Pulmonary artery endothelial cell (primary cell): Measurements from ENCODE around the gene PRM1. TPM values are rescaled to one million over a fixed set of nuclear protein-coding genes. Genes with fewer than 3 reads are reported as not detected.
"Not testable (repeated sequence)": the region's sequence is repeated elsewhere in the genome, so short reads cannot be mapped to it uniquely, and the experiment has no call there.

Experiments
- DNase-seq: peaks from one replicate; pipeline ENCODE4 v3.0.0-alpha.2; 2011; ENCODE audit warnings: low read depth, low spot score
- total RNA-seq: library from RNA; depleted of rRNA; stranded (reverse); fragments of >200 nt; gene quantifications from 2 replicates; pipeline ENCODE4 v1.2.3, GENCODE V29; 2014

The PRM1 gene
- total RNA-seq, 1 donor from 2014 or later = not detected

DNA sequence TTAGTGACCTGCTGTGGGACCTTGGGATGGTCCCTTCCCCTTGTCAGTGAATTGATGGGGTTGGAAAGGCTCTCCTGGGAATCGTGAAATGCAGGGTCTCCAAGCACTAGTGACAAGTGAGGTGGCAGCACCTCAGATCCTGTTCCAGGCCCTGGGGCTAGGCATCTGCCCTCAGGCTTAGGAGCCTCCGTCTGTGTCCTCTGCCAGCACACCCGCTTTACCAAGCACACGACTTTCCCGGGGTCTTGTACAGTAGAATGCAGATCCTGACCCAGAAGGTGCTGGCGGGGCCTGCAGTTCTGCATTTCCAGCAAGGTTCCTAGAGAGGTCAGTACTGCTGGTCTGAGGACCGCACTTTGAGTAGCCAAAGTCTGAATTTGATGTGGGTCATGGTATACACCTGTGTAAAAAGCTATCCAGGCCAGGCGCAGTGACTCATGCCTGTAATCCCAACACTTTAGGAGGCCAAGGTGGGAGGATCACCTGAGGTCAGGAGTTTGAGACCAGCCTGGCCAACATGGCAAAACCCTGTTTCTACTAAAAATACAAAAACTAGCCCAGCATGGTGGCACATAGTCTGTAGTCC is 33.3 kb upstream of the PRM1 start:
- no peak for DNase-seq

DNA sequence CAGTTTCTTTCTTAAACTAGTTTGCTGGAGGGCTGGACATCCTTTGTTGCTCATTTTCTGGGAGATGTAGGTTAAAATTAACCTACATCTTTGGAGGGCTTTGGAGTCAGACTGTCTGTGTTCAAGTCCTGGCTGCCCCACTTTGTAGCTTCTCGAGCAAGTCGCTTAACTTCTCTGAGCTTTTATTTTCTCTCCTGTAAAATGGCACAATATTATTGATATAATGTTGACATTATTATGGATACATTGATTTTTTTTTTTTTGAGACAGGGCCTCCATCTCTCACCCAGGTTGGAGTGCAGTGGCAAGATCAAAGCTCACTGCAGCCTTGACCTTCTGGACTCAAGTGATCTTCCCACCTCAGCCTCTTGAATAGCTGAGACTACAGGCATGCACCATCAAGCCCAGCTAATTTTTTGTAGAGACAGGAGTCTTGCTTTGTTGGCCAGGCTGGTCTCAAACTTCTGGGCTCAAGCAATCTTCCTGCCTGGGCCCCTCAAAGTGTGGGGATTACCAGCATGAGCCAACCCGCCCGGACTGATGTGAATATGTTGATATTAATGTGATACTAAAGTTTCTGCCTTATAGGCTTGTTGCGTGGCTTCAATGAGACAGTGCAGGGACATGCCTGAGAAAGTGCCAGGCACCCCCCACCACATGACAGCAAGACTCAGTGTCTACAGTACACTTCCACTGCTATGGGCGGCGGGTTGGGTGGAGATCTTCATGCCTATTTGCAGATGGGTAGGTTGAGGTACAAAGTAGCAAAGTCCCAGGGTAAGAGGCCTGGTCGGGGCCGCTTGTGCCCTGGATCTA is 32.6 kb upstream of the PRM1 start:
- no peak for DNase-seq

DNA sequence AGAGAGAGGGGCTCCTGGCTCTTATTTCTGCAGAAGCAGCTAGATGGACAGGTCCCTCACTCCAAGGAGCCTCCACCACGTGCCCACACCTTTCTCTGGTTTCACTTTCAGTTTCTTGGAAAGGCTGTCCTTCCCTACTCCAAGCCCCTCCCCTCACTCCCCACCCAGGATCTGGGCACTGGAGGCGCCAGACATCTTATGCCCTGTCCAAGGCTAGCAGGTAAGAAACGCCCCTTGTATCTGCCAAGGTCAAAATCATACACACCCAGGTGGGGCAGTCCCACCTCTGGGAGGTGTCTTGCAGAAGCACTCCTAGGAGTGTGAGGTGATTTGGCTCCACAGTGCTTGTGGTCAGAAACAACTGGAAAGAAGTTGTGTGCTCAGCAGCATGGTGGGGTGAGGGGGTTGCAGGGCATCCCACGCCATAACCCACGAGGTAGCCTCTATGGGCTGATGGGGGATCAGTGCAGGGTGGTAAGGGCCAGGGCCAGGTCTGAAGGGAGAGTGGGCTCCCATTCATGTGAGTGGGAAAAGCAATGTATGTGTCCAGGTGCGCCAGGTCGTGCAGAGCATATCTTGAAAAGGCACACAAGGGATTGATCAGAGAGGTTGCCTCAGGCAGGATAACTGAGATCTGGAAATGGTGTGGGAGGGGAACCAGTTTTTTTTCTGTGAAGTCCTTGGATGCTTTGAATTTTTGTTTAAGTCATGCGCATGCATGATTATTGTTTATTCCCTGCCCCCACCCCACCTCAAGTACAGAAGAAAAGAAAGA is 31.8 kb upstream of the PRM1 start:
- no peak for DNase-seq

DNA sequence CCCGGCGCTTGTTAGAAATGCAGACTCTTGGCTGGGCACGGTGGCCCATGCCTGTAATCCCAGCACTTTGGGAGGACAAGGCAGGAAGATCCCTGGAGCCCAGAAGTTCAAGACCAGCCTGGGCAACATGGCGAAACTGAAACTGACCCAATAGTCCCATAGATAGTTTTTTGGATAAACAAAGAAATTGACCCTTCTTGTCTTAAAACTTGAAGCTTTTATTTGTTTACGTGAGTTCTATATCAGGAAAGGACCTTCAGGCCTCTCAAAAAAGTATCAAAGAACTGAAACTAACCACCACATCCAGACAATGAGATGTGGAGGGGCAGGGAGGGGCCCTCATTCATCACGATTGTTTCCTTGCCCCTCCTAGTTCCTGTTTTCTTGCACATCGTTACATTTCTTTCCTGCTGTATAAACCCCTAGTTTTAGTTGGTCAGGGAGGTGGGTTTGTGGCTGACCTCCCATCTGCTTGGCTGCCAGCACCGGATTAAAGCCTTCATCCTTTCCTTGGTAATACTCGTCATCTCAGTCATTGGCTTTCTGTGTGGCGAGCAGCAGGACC is 29.9 kb upstream of the PRM1 start:
- no peak for DNase-seq

DNA sequence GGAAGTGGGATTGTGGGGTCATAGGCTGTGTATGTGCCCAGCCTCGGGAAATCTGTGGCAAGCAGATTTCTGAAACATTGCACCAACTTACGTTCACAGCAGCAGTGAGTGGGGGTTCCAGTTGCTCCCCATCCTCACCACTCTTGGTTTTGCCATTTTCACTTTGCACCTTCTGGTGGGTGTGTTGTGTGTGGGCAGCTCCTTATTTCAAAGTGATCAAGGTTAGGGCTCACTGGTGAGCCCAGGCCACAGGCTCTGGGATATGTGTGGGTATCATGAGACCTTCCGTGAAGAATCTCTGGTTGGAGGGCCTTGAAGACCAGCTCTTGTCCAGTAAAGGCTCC is 29.5 kb upstream of the PRM1 start:
- DNase-seq = no peak

DNA sequence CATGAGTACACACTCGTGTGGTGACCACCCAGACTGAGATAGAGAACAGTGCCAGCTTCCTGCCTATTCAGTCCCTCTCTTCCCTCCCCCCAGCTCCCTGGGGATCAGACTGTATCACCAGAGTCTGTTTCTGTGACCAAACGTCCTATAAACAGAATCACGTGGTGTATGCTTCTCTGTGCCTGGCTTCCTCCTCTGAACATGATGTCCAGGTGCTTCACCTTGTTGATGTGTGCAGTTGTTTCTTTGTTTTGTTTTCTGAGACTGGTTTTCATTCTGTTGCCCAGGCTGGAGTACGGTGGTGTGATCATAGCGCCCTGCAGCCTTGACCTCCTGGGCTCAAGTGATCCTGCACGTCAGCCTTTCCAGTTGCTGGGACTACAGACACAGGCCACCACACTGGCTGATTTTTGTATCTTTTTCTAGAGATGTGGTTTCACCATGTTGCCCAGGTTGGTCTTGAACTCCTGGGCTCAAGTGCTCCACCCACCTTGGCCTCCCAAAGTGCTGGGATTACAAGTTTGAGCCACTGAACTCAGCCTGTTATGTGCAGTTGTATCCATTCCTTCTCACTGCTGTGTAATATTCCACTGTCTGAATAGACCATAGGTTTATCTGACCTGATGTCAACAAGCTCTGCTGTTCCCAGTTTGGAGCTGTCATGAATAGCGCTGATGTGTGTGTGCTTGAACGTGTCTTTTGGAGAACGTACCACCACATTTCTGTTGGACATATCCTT is 28.9 kb upstream of the PRM1 start:
- no peak for DNase-seq

DNA sequence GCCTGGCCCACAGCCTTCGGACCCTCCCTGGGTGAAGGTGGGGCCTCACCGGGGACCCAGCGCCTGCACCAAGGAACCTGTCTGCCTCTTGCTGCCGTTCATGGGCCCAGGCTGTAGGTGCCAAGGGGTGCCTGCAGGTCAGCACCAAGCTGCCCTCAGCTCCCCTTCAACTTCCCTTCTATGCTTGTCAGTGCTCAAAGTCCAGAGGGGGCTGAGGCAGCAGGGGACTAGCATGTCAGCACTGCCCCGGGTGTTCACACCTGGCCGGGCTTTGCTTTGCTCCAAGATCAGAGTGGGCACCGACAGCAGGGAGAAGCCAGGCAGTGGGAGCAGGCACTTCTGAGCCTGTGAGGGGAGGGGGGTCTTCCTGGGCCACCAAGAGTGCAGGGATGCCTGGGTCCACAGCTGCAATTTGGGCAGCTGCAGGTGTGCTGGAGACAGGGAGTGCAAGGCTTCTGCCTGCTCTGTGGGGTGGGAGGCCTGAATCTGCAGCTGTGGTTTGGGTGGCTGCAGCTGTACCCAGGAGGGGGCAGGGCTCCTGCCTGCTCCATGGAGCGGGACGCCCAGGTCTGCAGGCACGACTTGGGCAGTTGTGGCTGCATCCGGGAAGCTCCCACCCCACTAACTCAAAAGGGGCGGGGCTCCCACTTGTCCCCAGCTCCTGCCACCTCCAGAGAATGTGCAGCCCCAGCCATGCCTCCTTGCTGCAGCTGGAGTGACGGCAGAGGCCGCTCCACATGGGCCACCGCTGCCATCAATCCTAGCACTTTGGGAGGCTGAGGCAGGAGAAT is 27.6 kb upstream of the PRM1 start:
- no peak for DNase-seq

DNA sequence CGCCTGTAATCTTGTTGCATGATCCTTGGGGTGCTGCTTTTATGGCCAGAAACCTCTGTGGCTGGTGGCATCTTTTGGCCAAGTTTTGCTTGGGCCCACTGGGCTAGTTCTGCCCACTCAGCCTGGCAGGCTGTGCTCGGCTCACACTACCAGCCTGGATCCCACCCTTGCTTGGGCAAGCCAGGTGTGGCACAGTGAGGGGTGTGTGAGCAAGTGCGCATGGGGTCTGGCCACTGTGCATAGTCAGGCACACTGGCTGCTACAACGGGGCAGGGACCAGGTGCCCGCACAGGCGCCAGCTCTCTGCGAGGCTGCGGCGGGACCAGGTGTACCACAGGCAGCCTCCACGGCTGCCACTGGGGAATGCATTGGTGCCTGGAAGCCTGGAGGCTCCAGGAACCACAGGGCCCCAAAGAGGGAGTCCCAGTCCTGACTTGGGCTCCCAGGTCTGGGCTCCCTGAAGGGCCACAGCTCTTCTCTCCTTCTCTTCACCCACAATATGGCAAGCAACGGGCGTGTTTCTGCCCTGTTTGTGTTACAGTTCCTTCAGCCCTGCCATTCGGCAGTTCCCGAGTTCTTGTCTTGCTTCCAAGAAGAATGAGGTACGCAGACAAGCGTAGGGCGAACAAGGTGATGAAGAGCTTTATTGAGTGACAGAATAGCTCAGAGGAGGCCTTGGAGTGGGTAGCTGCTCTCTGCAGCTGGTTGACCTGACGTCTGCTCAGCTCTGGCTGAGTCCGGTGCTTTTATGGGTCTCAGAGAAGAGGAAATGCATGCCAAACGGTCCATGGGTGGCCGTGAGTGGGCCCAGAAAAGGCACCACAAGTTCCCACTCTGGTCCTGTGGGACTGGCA is 26.7 kb upstream of the PRM1 start:
- DNase-seq = no peak

DNA sequence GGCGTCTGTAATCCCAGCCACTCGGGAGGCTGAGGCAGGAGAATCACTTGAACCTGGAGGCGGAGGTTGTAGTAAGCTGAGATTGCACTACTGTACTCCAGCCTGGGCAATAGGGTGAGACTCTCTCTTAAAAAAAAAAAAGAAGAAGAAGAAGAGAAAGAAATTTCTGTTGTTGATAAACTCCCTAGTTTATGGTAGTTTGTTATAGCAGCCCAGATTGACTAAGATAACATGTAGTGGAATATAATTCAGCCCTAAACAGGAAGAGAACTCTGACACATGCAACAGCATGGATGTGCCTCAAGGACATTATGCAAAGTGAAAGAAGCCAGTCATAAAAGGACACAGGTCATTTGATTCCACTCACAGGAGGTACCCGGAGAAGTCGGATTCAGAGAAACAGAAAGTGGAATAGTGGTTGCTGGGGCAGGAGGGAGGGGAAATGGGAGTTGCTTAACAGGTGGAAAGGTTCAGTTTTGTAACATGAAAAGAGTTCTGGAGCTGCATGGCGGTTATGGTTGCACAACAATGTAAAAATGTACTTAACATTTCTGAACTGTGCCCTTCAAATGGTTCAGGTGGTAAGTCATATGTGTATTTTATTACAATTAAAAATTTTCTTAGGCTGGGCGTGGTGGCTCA is 26.0 kb upstream of the PRM1 start:
- DNase-seq = no peak

DNA sequence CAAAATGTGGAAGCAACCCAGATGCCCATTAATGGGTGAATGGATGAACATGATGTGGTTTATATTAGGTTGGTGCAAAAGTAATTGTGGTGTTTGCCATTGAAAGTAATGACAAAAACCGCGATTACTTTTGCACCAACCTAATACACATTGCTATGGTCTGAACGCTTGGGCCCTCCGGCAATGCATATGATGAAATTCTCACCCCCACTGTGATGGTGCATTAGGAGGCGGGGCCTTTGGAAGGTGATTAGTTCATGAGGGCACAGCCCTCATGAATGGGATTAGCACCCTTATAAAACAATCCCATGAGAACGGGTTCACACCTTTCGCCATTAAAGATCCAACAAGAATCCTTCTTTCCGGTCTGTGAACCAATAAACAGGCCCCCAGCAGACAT is 25.3 kb upstream of the PRM1 start:
- DNase-seq = no peak

DNA sequence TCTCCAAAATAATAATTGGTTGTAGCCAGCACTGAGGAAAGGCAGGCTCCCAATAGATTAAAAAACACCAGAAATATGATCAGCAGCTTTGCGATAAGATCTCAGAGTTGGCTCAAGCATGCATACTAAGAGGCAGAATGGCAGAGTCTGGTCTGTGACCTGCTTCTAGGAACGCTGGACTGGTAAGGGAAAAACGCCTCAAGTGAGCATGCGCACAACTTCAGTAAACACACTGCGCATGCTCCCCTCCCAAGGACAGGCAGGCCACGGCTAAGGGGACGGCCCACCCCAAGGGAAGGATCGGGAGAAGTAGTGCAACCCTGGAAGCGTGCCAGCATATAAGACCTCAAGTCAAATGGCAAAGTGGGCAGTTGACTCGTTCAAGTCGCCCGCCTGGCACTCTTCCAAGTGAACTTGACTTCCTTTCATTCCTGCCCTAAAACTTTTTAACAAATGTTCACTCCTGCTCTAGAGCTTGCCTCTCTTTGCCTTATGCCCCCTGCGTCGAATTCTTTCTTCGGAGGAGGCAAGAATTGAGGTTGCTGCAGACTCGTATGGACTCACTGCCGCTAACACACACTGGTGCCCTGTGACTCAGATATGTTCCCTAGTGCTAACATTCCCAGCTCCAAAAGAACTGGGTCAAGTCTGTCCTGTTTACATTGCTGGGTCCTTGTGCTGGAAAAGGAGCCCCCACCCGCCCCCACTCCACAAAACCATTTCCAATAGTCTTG is 22.4 kb upstream of the PRM1 start:
- no peak for DNase-seq

DNA sequence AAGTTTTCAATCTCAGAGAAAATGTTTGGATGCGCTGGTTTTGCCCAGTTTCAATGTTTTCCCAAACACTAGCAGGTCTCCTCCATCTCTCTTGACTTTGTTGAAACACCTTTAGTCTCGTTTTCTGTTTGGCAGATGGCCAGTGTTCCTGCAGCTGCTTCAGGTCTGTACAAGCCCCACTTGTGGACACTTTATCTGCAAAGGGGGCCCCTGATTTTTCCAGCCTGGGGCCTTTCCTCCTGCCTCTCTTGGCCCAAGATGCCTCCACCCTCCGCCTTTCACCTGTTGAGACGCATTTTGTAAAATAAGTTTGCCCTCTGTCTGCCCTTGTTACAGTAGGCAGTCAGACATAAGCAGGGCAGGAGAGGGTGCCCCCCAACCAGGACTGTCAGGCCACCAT is 21.8 kb upstream of the PRM1 start:
- no peak for DNase-seq

DNA sequence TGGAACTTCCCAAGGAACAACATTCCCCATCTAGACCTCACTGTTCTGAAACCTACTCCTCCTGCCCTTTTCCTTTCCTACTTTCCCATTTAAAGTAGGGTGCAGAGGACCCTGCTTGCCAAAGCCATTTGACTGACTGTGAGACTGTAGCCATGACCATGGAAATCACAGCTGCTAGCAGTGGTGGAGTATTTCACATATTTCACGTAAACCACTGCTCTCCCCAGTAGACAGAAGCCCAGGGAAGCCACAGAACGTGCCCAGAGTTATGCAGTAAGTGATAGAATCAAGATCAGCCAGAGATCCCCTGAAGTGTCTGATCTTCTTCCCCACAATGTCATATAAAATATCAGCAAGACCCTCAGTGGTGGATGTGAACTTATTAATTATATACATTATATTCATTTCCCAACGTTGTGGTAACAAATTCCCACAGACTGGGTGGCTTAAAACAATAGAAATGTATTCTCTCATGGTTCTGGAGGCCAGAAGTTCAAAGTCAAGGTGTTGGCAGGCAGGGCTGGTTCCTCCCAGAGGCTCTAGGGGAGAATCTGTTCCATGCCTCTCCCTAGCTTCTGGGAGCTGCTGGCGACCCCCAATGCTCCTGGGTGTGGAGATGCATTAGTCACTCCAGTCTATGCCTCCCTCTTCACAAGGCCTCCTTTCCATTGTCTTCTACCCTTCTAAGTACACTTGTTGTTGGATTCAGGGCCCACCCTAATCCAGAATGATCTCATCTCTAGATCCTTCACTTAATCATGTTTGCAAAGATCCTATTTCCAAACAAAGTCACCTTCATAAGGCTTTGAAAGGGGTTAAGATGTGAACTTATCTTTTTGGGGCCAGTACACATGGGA is 20.7 kb upstream of the PRM1 start:
- DNase-seq = no peak

DNA sequence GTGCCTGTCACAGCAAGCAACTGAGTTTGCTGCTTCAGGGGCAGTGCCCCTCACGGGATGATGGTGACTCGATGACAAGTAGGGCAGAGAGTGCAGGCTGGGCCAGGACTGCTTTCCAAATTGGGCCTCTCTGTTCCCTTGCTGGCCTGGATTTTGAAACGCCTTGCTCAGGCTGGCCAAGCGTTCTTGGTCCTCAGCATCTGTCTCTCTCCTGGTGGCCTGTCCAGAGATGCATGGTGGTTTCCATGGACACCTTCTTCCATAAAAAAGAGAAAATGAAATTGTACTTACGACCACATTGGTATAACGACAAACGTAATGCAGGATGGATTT is 19.4 kb upstream of the PRM1 start:
- no peak for DNase-seq

DNA sequence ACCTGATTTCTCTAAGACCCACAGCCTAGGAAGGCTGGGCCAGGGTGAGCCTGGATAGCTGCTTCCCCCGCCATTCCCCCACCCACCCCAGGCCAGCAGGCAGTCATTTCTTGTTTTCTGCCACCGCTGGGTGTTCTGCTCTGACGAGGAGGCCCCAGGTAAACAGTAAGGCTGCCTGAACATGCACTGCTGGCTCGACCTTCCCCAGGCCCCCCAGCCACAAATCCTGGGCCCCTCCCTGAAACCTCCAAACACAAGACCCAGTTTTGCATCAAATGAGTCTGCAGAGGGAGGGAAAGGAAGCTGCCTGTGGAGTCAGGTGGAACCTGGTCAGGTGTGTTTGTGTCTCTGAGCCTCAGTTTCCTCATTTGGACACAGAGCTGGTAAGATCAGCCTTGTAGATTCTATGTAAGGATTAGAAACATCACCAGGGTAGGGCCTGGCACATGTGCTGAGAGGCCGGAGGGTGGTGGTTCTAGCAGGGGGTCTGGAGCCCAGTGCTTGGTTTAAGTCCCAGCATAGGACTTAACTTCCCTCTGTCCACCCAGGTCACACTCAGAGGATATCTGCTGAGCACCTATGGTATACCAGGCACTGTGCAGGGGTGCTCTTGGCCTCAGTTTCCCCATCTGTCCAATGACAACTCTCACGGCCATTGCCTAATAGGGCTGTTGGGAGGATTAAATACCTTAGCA is 18.9 kb upstream of the PRM1 start:
- DNase-seq = no peak

DNA sequence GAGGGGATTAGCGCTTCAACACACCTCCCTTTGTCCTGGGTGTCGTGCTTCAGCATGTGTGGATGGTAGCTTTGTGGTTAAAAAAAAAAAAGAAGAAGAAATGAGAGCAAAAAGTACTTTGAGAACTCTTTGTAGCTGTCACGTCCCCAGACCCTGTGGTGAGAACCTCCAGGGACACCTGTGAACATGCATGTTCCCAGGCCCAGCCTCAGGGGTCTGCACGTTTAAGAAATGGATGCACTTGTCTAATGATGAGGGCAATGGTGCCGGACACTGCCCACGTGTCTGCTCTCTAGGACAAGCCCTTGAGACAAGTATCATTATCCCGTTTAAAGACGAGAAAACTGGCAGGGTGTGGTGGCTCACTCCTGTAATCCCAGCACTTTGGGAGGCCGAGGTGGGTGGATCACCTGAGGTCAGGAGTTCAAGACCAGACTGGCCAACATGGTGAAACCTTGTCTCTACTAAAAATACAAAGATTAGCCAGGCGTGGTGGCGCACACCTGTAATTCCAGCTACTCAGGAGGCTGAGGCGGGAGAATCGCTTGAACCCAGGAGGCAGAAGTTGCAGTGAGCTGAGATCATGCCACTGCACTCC is 17.9 kb upstream of the PRM1 start:
- DNase-seq = not testable (repeated sequence)
